LNCAP (cell line): ENCODE data around the gene RPS6KB1.

Source experiments
- CTCF ChIP-seq: fragments of 450-650 bp; IDR thresholded peaks from 2 replicates; pipeline ENCODE4 v1.5.1; 2017; ENCODE audit warnings: mild to moderate bottlenecking

Gene RPS6KB1

GRCh38 chr17:59892924-59893675 lies at the start of gene RPS6KB1, which contains the start of gene TUBD1:
Gene RPS6KB1, plus strand, starts transcription at chr17:59893121. Its CDS starts 64 bp downstream, at chr17:59893185.
Gene TUBD1, minus strand, starts transcription at chr17:59892943. Its CDS starts 1,941 bp downstream, at chr17:59891002.
- TF ChIP-seq CTCF, result no peak

- TF ChIP-seq CTCF, result no peak
Measured at GRCh38 chr17:59844884-59845594, 47.9 kb upstream of the RPS6KB1 start.

- no peak for TF ChIP-seq CTCF
Measured at GRCh38 chr17:59845595-59846393, 47.1 kb upstream of the RPS6KB1 start.

- no peak for TF ChIP-seq CTCF
Measured at GRCh38 chr17:59846394-59847165, 46.3 kb upstream of the RPS6KB1 start.

GRCh38 chr17:59848385-59848668 lies 44.6 kb upstream of the RPS6KB1 start:
- TF ChIP-seq CTCF, result no peak

- no peak for TF ChIP-seq CTCF
Measured at GRCh38 chr17:59848778-59849177, 44.1 kb upstream of the RPS6KB1 start.
